HG03432 (cell line): ENCODE results near the gene CYP2E1.
"Not testable (repeated sequence)": the region's sequence is repeated elsewhere in the genome, so short reads cannot be mapped to it uniquely, and the experiment has no call there.

Experiments
- ATAC-seq: cut with Tn5 transposase; IDR thresholded peaks from one replicate; pipeline ENCODE4 v1.9.1; 2021; ENCODE audit warnings: mild to moderate bottlenecking, moderate library complexity; ENCODE audit not compliant: unreplicated experiment

The CYP2E1 gene

GRCh38 chr10:133568831-133569527 is 41.8 kb downstream of the CYP2E1 start:
- ATAC-seq, result not testable (repeated sequence)

DNA sequence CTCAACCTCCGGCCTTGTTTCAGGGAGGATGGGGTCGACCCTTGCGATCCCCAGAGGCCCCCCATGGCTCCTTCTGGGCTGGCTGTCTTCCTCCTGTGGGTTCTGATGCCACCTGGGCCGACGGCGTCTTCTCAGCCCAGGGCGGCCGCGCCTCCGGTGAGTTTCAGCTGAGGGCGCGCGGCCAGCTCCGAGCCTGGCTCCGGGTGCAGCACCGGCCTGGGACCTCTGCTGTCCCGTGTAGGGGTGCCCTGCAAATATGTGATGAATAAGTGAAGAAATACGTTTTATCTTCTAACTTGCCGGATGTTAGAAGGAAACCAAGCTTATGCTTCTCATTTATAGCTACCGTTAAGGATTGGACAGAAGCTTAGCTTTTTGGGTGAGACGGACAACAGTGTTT is 42.6 kb downstream of the CYP2E1 start:
- not testable (repeated sequence) for ATAC-seq

- not testable (repeated sequence) for ATAC-seq
These were observed 44.9 kb downstream of the CYP2E1 start for GRCh38 chr10:133572055-133572454.

GRCh38 chr10:133573460-133573859 is 46.3 kb downstream of the CYP2E1 start:
- not testable (repeated sequence) for ATAC-seq

- ATAC-seq, result not testable (repeated sequence)
These were observed 49.9 kb downstream of the CYP2E1 start for GRCh38 chr10:133577037-133577436.
